H7 (cell line): ENCODE measurements around the gene SOCS7. TPM values are rescaled to one million over a fixed set of nuclear protein-coding genes. Genes with fewer than 3 reads are reported as not detected.

Source experiments
- DNase-seq: peaks from one replicate; pipeline ENCODE4 v3.0.0; 2012
- H3K27me3 ChIP-seq: 2 replicates; pipeline ENCODE4 v1.6.0; 2011; ENCODE audit warnings: mild to moderate bottlenecking, low read length; ENCODE audit not compliant: control insufficient read depth, insufficient read depth
- H3K36me3 ChIP-seq: replicated peaks from 2 replicates; pipeline ENCODE4 v1.5.1; 2011; ENCODE audit warnings: low read length; ENCODE audit not compliant: control insufficient read depth, insufficient read depth
- H3K4me3 ChIP-seq: 2 replicates; pipeline ENCODE4 v1.5.1; 2011; ENCODE audit warnings: low read depth, mild to moderate bottlenecking, control low read depth, low read length, moderate library complexity; ENCODE audit not compliant: insufficient read depth
- total RNA-seq: library from RNA; depleted of rRNA; stranded (reverse); fragments of >200 nt; shearing (Covaris generic); gene quantifications from 2 replicates; pipeline ENCODE4 v1.2.3, GENCODE V29; 2014

The SOCS7 gene
- total RNA-seq, 1 experiment from 2014 or later = 18.3 TPM

- no peak for DNase-seq
- Histone ChIP-seq H3K36me3 (no peaks in the 10 kb centered on the region), H3K27me3 (no peaks in the 10 kb centered on the region), H3K4me3 (no peak overlapping the region)
These were observed 5.9 kb upstream of the SOCS7 start for GRCh38 chr17:38345743-38346142.

GRCh38 chr17:38349097-38349730, 2.4 kb upstream of the SOCS7 start:
- H3K4me3 ChIP-seq = no peak overlapping the region
- peaks cover 3% of the 10 kb centered on the region for H3K27me3 ChIP-seq
- peak; percentile 83 for DNase-seq
- H3K36me3 ChIP-seq = no peaks in the 10 kb centered on the region

GRCh38 chr17:38350035-38350434, 1.6 kb upstream of the SOCS7 start:
- H3K36me3 ChIP-seq = no peaks in the 10 kb centered on the region
- DNase-seq = no peak
- H3K27me3 ChIP-seq = peaks cover 3% of the 10 kb centered on the region
- no peak overlapping the region for H3K4me3 ChIP-seq

- H3K36me3 ChIP-seq = no peaks in the 10 kb centered on the region
- peaks cover 3% of the 10 kb centered on the region for H3K27me3 ChIP-seq
- peak overlapping the region; percentile 73 for H3K4me3 ChIP-seq
- DNase-seq = peak; percentile 69
These were observed 821 bp downstream of the SOCS7 start for GRCh38 chr17:38352245-38353085.

GRCh38 chr17:38353086-38353604, 1.5 kb downstream of the SOCS7 start:
- no peaks in the 10 kb centered on the region for H3K36me3 ChIP-seq
- H3K27me3 ChIP-seq = peaks cover 3% of the 10 kb centered on the region
- DNase-seq = no peak

GRCh38 chr17:38353668-38354067, 2.0 kb downstream of the SOCS7 start:
- Histone ChIP-seq H3K36me3 (no peaks in the 10 kb centered on the region), H3K4me3 (no peak overlapping the region), H3K27me3 (peaks cover 3% of the 10 kb centered on the region)
- no peak for DNase-seq

More at GRCh38 chr17:38353086-38353604, 1.5 kb downstream of the SOCS7 start:
- peak overlapping the region; percentile 73 for H3K4me3 ChIP-seq

- Histone ChIP-seq H3K36me3 (no peaks in the 10 kb centered on the region), H3K4me3 (no peak overlapping the region), H3K27me3 (peaks cover 3% of the 10 kb centered on the region)
- no peak for DNase-seq
These were observed 2.8 kb downstream of the SOCS7 start for GRCh38 chr17:38354466-38354865.

- DNase-seq = no peak
- H3K36me3 ChIP-seq = no peaks in the 10 kb centered on the region
- H3K27me3 ChIP-seq = peaks cover 3% of the 10 kb centered on the region
- no peak overlapping the region for H3K4me3 ChIP-seq
These were observed 3.6 kb downstream of the SOCS7 start for GRCh38 chr17:38355251-38355650.

- H3K27me3 ChIP-seq = peaks cover 3% of the 10 kb centered on the region
- H3K4me3 ChIP-seq = no peak overlapping the region
- H3K36me3 ChIP-seq = no peaks in the 10 kb centered on the region
- DNase-seq = no peak
These were observed 6.0 kb downstream of the SOCS7 start for GRCh38 chr17:38357486-38358123.

- no peak for DNase-seq
- H3K4me3 ChIP-seq = no peak overlapping the region
- no peaks in the 10 kb centered on the region for H3K27me3 ChIP-seq
- peaks cover 3% of the 10 kb centered on the region; the same call in 1 of the 2 replicates for H3K36me3 ChIP-seq
These were observed 7.2 kb downstream of the SOCS7 start for GRCh38 chr17:38358586-38359513.

GRCh38 chr17:38361694-38362465, 10.2 kb downstream of the SOCS7 start:
- peaks cover 7% of the 10 kb centered on the region for H3K36me3 ChIP-seq
- DNase-seq = no peak
- H3K4me3 ChIP-seq = no peak overlapping the region
- no peaks in the 10 kb centered on the region for H3K27me3 ChIP-seq

GRCh38 chr17:38363016-38363415, 11.4 kb downstream of the SOCS7 start:
- Histone ChIP-seq H3K4me3 (no peak overlapping the region), H3K27me3 (no peaks in the 10 kb centered on the region), H3K36me3 (peaks cover 11% of the 10 kb centered on the region)
- no peak for DNase-seq

GRCh38 chr17:38364741-38365140, 13.1 kb downstream of the SOCS7 start:
- no peak overlapping the region for H3K4me3 ChIP-seq
- no peak for DNase-seq
- peaks cover 11% of the 10 kb centered on the region for H3K36me3 ChIP-seq
- no peaks in the 10 kb centered on the region for H3K27me3 ChIP-seq
